Testis (tissue), 3 donors: ENCODE data around the gene ZSWIM6. TPM values are rescaled to one million over a fixed set of nuclear protein-coding genes. Genes with fewer than 3 reads are reported as not detected.
A peak's percentile ranks its signal among the peaks of the same experiment; 100 is the strongest.

Experiments used
- DNase-seq: peaks from one replicate; pipeline ENCODE4 v3.0.0-alpha.2; 2019
- H3K27ac ChIP-seq, 2 donors: fragments of 200-600 bp; sonication (generic); one replicate each; pipeline ENCODE4 v1.5.1; 2019
- H3K27me3 ChIP-seq: fragments of 200-600 bp; sonication (generic); one replicate; pipeline ENCODE4 v1.5.1; 2019
- H3K36me3 ChIP-seq: fragments of 200-600 bp; sonication (generic); one replicate; pipeline ENCODE4 v1.5.1; 2017; ENCODE audit warnings: low read depth; ENCODE audit errors: missing control alignments
- H3K4me1 ChIP-seq: fragments of 200-600 bp; sonication (generic); one replicate; pipeline ENCODE4 v1.5.1; 2019
- H3K4me3 ChIP-seq, 2 donors: fragments of 200-600 bp; sonication (generic); one replicate each; pipeline ENCODE4 v1.5.1; 2017 to 2019
- H3K9me3 ChIP-seq: fragments of 200-600 bp; sonication (generic); one replicate; pipeline ENCODE4 v1.5.1; 2017
- CTCF ChIP-seq, 3 experiments: fragments of 450-650 bp in 2 of 3; fragments of 200-600 bp in 1 of 3; sonication (generic) in 1 of 3; IDR thresholded peaks; one replicate each; pipeline ENCODE4 v1.5.1; 2016 to 2019; ENCODE audit warnings: antibody characterized with exemption in 3 of 3, mild to moderate bottlenecking in 2 of 3, moderate library complexity in 1 of 3
- POLR2A ChIP-seq: fragments of 450-650 bp; IDR thresholded peaks from one replicate; pipeline ENCODE4 v1.6.1; 2017; ENCODE audit warnings: antibody characterized with exemption, mild to moderate bottlenecking, moderate library complexity
- WGBS, 2 donors: methylation state at CpG; one replicate each; pipeline ENCODE4 v1.1.5; 2018; 5-methylcytosine and 5-hydroxymethylcytosine counted together
- intact Hi-C: fragments of 100-400 bp; cut with DNase I; formaldehyde crosslinking; loops from one replicate; pipeline ENCODE4 v1.15.1; 2023; ENCODE audit warnings: low total_unique reads
- polyA plus RNA-seq: library from polyadenylated mRNA; stranded (reverse); fragments of 350-450 nt; fragmentation: Illumina TruSeq; extraction: RNeasy Lipid Tissue Mini Kit (QIAGEN cat#74804); gene quantifications from one replicate; pipeline ENCODE4 v1.2.3, GENCODE V29; 2014; ENCODE audit warnings: low read depth, low replicate concordance; ENCODE audit not compliant: insufficient read depth
- total RNA-seq, 2 donors: library from RNA; depleted of rRNA; stranded (reverse); fragments of >200 nt; gene quantifications; one replicate each; pipeline ENCODE4 v1.2.3, GENCODE V29; 2016

ZSWIM6 gene
- total and polyA plus RNA-seq, 3 donors from 2014 or later, result 14.6 to 18.0 (median 16.5) TPM

GRCh38 chr5:61313960-61314681 lies 17.9 kb upstream of the ZSWIM6 start:
- Histone ChIP-seq H3K4me1 (peaks cover 2% of the 10 kb centered on the region), H3K9me3 (no peaks in the 10 kb centered on the region), H3K27ac (no peak overlapping the region), H3K27me3 (no peaks in the 10 kb centered on the region), H3K36me3 (no peaks in the 10 kb centered on the region), H3K4me3 (no peak overlapping the region)
- no peak for TF ChIP-seq CTCF (IDR thresholded peaks at IDR 0.05)
- no peak for TF ChIP-seq POLR2A
- intact Hi-C loops, result no loop called here
- no peak for DNase-seq
- WGBS, 2 donors, result 43 to 62% methylated on average over 1 of the region's 1 CpG

- Histone ChIP-seq H3K36me3 (no peaks in the 10 kb centered on the region), H3K27ac (no peak overlapping the region), H3K4me3 (no peak overlapping the region), H3K9me3 (no peaks in the 10 kb centered on the region), H3K4me1 (peaks cover 10% of the 10 kb centered on the region), H3K27me3 (no peaks in the 10 kb centered on the region)
- intact Hi-C loops, result no loop called here
- no peak for TF ChIP-seq CTCF (IDR thresholded peaks at IDR 0.05)
- no peak for TF ChIP-seq POLR2A
- DNase-seq, result no peak
- 83 to 85% methylated on average over 3 of the region's 3 CpGs for WGBS, 2 donors
Observed at GRCh38 chr5:61318376-61318775, 13.7 kb upstream of the ZSWIM6 start.

GRCh38 chr5:61319388-61320146 lies 12.5 kb upstream of the ZSWIM6 start:
- H3K36me3 ChIP-seq, result no peaks in the 10 kb centered on the region
- peak; percentile 57 for DNase-seq
- no peaks in the 10 kb centered on the region for H3K9me3 ChIP-seq
- peaks cover 10% of the 10 kb centered on the region for H3K4me1 ChIP-seq
- H3K4me3 ChIP-seq, result peak overlapping the region in 1 of 2 donors; percentile 12
- H3K27me3 ChIP-seq, result no peaks in the 10 kb centered on the region
- TF ChIP-seq POLR2A (no peak), CTCF (IDR thresholded peaks at IDR 0.05) (no peak)
- H3K27ac ChIP-seq, result no peak overlapping the region
- WGBS, 2 donors, result 23 to 30% methylated on average over 8 to 9 of the region's 9 CpGs
- intact Hi-C loops, result no loop called here

- intact Hi-C loops, result no loop called here
- no peak for DNase-seq
Observed at GRCh38 chr5:61320860-61321259, 11.2 kb upstream of the ZSWIM6 start.

More at GRCh38 chr5:61320860-61321259, 11.2 kb upstream of the ZSWIM6 start:
- Histone ChIP-seq H3K9me3 (no peaks in the 10 kb centered on the region), H3K36me3 (no peaks in the 10 kb centered on the region), H3K27ac (no peak overlapping the region), H3K4me1 (peaks cover 10% of the 10 kb centered on the region), H3K27me3 (no peaks in the 10 kb centered on the region), H3K4me3 (no peak overlapping the region)
- 73 to 86% methylated on average over 3 of the region's 3 CpGs for WGBS, 2 donors
- TF ChIP-seq POLR2A (no peak), CTCF (IDR thresholded peaks at IDR 0.05) (no peak)
